HEK293 (cell line): ENCODE data around the gene RGMA.

Experiments used
- CTCF ChIA-PET: fragments of 350-600 bp; formaldehyde crosslinking; extraction: SDS; loops from one replicate; lab custom pipeline; 2021; ENCODE audit warnings: antibody characterized with exemption; lab: Yijun Ruan, JAX
- POLR2A ChIA-PET: fragments of 300-600 bp; formaldehyde crosslinking; extraction: SDS; loops from one replicate; lab custom pipeline; 2020; ENCODE audit warnings: antibody characterized with exemption, inconsistent platforms; lab: Yijun Ruan, JAX
- H3K27ac ChIP-seq: fragments of 200-500 bp; sonication (Bioruptor generic); 2 replicates; pipeline ENCODE4 v1.5.1; 2014; ENCODE audit warnings: low read depth, low read length, control low read depth, inconsistent platforms; ENCODE audit errors: extremely low read depth
- H3K36me3 ChIP-seq, 2 experiments: fragments of 200-500 bp in 1 of 2; sonication (Bioruptor generic) in 1 of 2; 1 replicate in 1 of 2; 2 replicates in 1 of 2; pipeline ENCODE4 v1.5.1; 2014 to 2017; ENCODE audit warnings: inconsistent platforms in 2 of 2, low read length in 2 of 2; ENCODE audit not compliant: control insufficient read depth in 2 of 2, insufficient read depth in 1 of 2
- H3K4me1 ChIP-seq: fragments of 200-500 bp; sonication (Bioruptor generic); 2 replicates; pipeline ENCODE4 v1.5.1; 2014; ENCODE audit warnings: mild to moderate bottlenecking, low read length, inconsistent platforms; ENCODE audit not compliant: control insufficient read depth, insufficient read depth
- H3K4me3 ChIP-seq: 2 replicates; pipeline ENCODE4 v1.5.1; 2011; ENCODE audit warnings: low read depth, mild to moderate bottlenecking, control low read depth, low read length, moderate library complexity
- H3K9me3 ChIP-seq: fragments of 200-500 bp; sonication (Bioruptor generic); 2 replicates; pipeline ENCODE4 v1.5.1; 2014; ENCODE audit warnings: low read depth, low read length, inconsistent platforms; ENCODE audit not compliant: control insufficient read depth, insufficient read depth
- GLIS1 ChIP-seq: fragments of 450-650 bp; formaldehyde crosslinking; IDR thresholded peaks from 2 replicates; pipeline ENCODE4 v1.5.1; 2016; ENCODE audit warnings: missing biosample characterization, missing genetic modification characterization
- KLF8 ChIP-seq: fragments of 450-650 bp; formaldehyde crosslinking; IDR thresholded peaks from 2 replicates; pipeline ENCODE4 v1.5.1; 2016; ENCODE audit warnings: missing biosample characterization, missing genetic modification characterization
- MEIS1 ChIP-seq: sonication (generic); formaldehyde crosslinking; IDR thresholded peaks from 2 replicates; pipeline ENCODE4 v1.8.1; 2022; ENCODE audit warnings: missing genetic modification reagents, mild to moderate bottlenecking, borderline replicate concordance
- PATZ1 ChIP-seq: fragments of 450-650 bp; formaldehyde crosslinking; IDR thresholded peaks from 2 replicates; pipeline ENCODE4 v1.5.1; 2016; ENCODE audit warnings: missing biosample characterization, missing genetic modification characterization
- PBX3 ChIP-seq: sonication (generic); formaldehyde crosslinking; IDR thresholded peaks from 2 replicates; pipeline ENCODE4 v1.8.1; 2022; ENCODE audit warnings: mild to moderate bottlenecking, moderate library complexity, missing genetic modification reagents
- SCRT2 ChIP-seq: fragments of 450-650 bp; formaldehyde crosslinking; IDR thresholded peaks from 2 replicates; pipeline ENCODE4 v1.5.1; 2016; ENCODE audit warnings: missing biosample characterization, missing genetic modification characterization
- ZBTB20 ChIP-seq: fragments of 450-650 bp; formaldehyde crosslinking; IDR thresholded peaks from 2 replicates; pipeline ENCODE4 v1.5.1; 2016; ENCODE audit warnings: missing biosample characterization, missing genetic modification characterization
- ZBTB6 ChIP-seq: fragments of 450-650 bp; formaldehyde crosslinking; IDR thresholded peaks from 2 replicates; pipeline ENCODE4 v1.5.1; 2017; ENCODE audit warnings: missing biosample characterization, missing genetic modification characterization
- ZBTB8A ChIP-seq: fragments of 450-650 bp; formaldehyde crosslinking; IDR thresholded peaks from 2 replicates; pipeline ENCODE4 v1.5.1; 2016; ENCODE audit warnings: missing biosample characterization, missing genetic modification characterization
- ZEB2 ChIP-seq: fragments of 450-650 bp; formaldehyde crosslinking; IDR thresholded peaks from 2 replicates; pipeline ENCODE4 v1.5.1; 2016; ENCODE audit warnings: missing biosample characterization, missing genetic modification characterization
- ZNF140 ChIP-seq: fragments of 450-650 bp; formaldehyde crosslinking; IDR thresholded peaks from 2 replicates; pipeline ENCODE4 v1.5.1; 2016; ENCODE audit warnings: missing biosample characterization, missing genetic modification characterization
- ZNF335 ChIP-seq: fragments of 450-650 bp; formaldehyde crosslinking; conservative IDR thresholded peaks from 2 replicates; pipeline ENCODE4 v1.5.1; 2016; ENCODE audit warnings: missing biosample characterization, missing genetic modification characterization
- ZNF354C ChIP-seq: fragments of 450-650 bp; formaldehyde crosslinking; IDR thresholded peaks from 2 replicates; pipeline ENCODE4 v1.5.1; 2016; ENCODE audit warnings: missing biosample characterization, missing genetic modification characterization, low read depth, borderline replicate concordance
- ZNF398 ChIP-seq: fragments of 450-650 bp; formaldehyde crosslinking; IDR thresholded peaks from 2 replicates; pipeline ENCODE4 v1.5.1; 2017; ENCODE audit warnings: missing biosample characterization, missing genetic modification characterization
- ZNF501 ChIP-seq: fragments of 450-650 bp; formaldehyde crosslinking; IDR thresholded peaks from 2 replicates; pipeline ENCODE4 v1.5.1; 2016; ENCODE audit warnings: missing biosample characterization, missing genetic modification characterization
- ZNF596 ChIP-seq: fragments of 450-650 bp; IDR thresholded peaks from 2 replicates; pipeline ENCODE4 v1.5.0; 2018; ENCODE audit warnings: missing biosample characterization, mild to moderate bottlenecking, missing genetic modification characterization, moderate library complexity
- ZNF600 ChIP-seq: fragments of 450-650 bp; formaldehyde crosslinking; IDR thresholded peaks from 2 replicates; pipeline ENCODE4 v1.5.1; 2016; ENCODE audit warnings: missing biosample characterization, missing genetic modification characterization
- ZNF629 ChIP-seq: fragments of 450-650 bp; formaldehyde crosslinking; IDR thresholded peaks from 2 replicates; pipeline ENCODE4 v1.5.1; 2017; ENCODE audit warnings: missing biosample characterization, missing genetic modification characterization
- ZNF777 ChIP-seq: fragments of 450-650 bp; formaldehyde crosslinking; IDR thresholded peaks from 2 replicates; pipeline ENCODE4 v1.5.1; 2017; ENCODE audit warnings: missing biosample characterization, missing genetic modification characterization, borderline replicate concordance
- ZNF837 ChIP-seq: fragments of 450-650 bp; formaldehyde crosslinking; IDR thresholded peaks from 2 replicates; pipeline ENCODE4 v1.5.1; 2016; ENCODE audit warnings: missing biosample characterization, missing genetic modification characterization
- ZNF843 ChIP-seq: fragments of 450-650 bp; formaldehyde crosslinking; IDR thresholded peaks from 2 replicates; pipeline ENCODE4 v1.5.1; 2016; ENCODE audit warnings: missing biosample characterization, missing genetic modification characterization
- TF ChIP-seq, protein P1 (sequence below): fragments of 450-650 bp; formaldehyde crosslinking; optimal IDR thresholded peaks from 2 replicates; pipeline ENCODE3; 2016; ENCODE audit warnings: missing biosample characterization, mild to moderate bottlenecking, missing genetic modification characterization
- TF ChIP-seq, protein P2 (sequence below): fragments of 450-650 bp; formaldehyde crosslinking; IDR thresholded peaks from 2 replicates; pipeline ENCODE4 v1.5.1; 2017; ENCODE audit warnings: missing biosample characterization, mild to moderate bottlenecking, missing genetic modification characterization, moderate library complexity

Gene RGMA

GRCh38 chr15:93088200-93088980 lies 621 bp downstream of the RGMA start:
- CTCF ChIA-PET: interaction anchor here (0.5 to 3.7 kb wide), 58 partner anchors 9 to 1235 kb away, joined by 3 to 35 read pairs (median 4); no protein-coding TSS in a partner anchor
- peak overlapping the region; percentile 72 for H3K27ac ChIP-seq
- POLR2A ChIA-PET: interaction anchor here (0.5 to 1.2 kb wide), 8 partner anchors 14 to 741 kb away, joined by 3 to 5 read pairs (median 3); no protein-coding TSS in a partner anchor
- 0 out of 2 replicates have a peak, but pooled peaks have one; percentile 11 for TF ChIP-seq ZEB2 (tag by site-specific recombination)
- TF ChIP-seq ZNF777 (tag by site-specific recombination): peak; percentile 65; the same call in 1 of the 2 replicates
- TF ChIP-seq ZNF843 (tag by site-specific recombination): no peak
- TF ChIP-seq ZNF596 (tag by site-specific recombination): 0 out of 2 replicates have a peak, but pooled peaks have one; percentile 7
- peak; percentile 45; the same call in 1 of the 2 replicates for TF ChIP-seq ZNF600
- TF ChIP-seq ZNF140 (tag by site-specific recombination): no peak
- peak; percentile 27; the same call in 1 of the 2 replicates for TF ChIP-seq PBX3 (CRISPR knock-in tag)
- no peak for TF ChIP-seq ZNF354C (tag by site-specific recombination)
- TF ChIP-seq GLIS1 (tag by site-specific recombination): peak; percentile 5; the same call in 1 of the 2 replicates
- no peak for TF ChIP-seq SCRT2 (tag by site-specific recombination)
- TF ChIP-seq KLF8 (tag by site-specific recombination): 0 out of 2 replicates have a peak, but pooled peaks have one; percentile 4
- TF ChIP-seq ZBTB8A (tag by site-specific recombination): peak; percentile 26; the same call in 1 of the 2 replicates
- TF ChIP-seq, protein P1, sequence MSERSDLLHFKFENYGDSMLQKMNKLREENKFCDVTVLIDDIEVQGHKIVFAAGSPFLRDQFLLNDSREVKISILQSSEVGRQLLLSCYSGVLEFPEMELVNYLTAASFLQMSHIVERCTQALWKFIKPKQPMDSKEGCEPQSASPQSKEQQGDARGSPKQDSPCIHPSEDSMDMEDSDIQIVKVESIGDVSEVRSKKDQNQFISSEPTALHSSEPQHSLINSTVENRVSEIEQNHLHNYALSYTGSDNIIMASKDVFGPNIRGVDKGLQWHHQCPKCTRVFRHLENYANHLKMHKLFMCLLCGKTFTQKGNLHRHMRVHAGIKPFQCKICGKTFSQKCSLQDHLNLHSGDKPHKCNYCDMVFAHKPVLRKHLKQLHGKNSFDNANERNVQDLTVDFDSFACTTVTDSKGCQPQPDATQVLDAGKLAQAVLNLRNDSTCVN: peak; percentile 66
- peak; percentile 89 for TF ChIP-seq ZBTB20
- TF ChIP-seq ZNF335 (tag by site-specific recombination): peak; percentile 81
- 0 out of 2 replicates have a peak, but pooled peaks have one; percentile 28 for TF ChIP-seq PATZ1 (tag by site-specific recombination)
- TF ChIP-seq ZNF629 (tag by site-specific recombination): 0 out of 2 replicates have a peak, but pooled peaks have one; percentile 9
- 0 out of 2 replicates have a peak, but pooled peaks have one; percentile 10 for TF ChIP-seq MEIS1
- TF ChIP-seq ZBTB6: peak; percentile 62; the same call in 1 of the 2 replicates
- TF ChIP-seq, protein P2, sequence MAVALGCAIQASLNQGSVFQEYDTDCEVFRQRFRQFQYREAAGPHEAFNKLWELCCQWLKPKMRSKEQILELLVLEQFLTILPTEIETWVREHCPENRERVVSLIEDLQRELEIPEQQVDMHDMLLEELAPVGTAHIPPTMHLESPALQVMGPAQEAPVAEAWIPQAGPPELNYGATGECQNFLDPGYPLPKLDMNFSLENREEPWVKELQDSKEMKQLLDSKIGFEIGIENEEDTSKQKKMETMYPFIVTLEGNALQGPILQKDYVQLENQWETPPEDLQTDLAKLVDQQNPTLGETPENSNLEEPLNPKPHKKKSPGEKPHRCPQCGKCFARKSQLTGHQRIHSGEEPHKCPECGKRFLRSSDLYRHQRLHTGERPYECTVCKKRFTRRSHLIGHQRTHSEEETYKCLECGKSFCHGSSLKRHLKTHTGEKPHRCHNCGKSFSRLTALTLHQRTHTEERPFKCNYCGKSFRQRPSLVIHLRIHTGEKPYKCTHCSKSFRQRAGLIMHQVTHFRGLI (tag by site-specific recombination): peak; percentile 73
- no peak for TF ChIP-seq ZNF398 (tag by site-specific recombination)
- no peak for TF ChIP-seq ZNF837
- 0 out of 2 replicates have a peak, but pooled peaks have one; percentile 13 for TF ChIP-seq ZNF501 (tag by site-specific recombination)
- peak overlapping the region; percentile 50 for H3K4me3 ChIP-seq
- no peaks in the 10 kb centered on the region; a peak in 1 of 3 replicates for H3K36me3 ChIP-seq
- H3K4me1 ChIP-seq: no peaks in the 10 kb centered on the region; the same call in 1 of the 2 replicates
- H3K9me3 ChIP-seq: no peaks in the 10 kb centered on the region
